HG02943 (cell line): ENCODE results near the gene ABCC8.

Source experiments
- ATAC-seq: cut with Tn5 transposase; IDR thresholded peaks from one replicate; pipeline ENCODE4 v1.9.1; 2021; ENCODE audit warnings: mild to moderate bottlenecking, low read depth, moderate library complexity; ENCODE audit not compliant: unreplicated experiment

Gene ABCC8

DNA sequence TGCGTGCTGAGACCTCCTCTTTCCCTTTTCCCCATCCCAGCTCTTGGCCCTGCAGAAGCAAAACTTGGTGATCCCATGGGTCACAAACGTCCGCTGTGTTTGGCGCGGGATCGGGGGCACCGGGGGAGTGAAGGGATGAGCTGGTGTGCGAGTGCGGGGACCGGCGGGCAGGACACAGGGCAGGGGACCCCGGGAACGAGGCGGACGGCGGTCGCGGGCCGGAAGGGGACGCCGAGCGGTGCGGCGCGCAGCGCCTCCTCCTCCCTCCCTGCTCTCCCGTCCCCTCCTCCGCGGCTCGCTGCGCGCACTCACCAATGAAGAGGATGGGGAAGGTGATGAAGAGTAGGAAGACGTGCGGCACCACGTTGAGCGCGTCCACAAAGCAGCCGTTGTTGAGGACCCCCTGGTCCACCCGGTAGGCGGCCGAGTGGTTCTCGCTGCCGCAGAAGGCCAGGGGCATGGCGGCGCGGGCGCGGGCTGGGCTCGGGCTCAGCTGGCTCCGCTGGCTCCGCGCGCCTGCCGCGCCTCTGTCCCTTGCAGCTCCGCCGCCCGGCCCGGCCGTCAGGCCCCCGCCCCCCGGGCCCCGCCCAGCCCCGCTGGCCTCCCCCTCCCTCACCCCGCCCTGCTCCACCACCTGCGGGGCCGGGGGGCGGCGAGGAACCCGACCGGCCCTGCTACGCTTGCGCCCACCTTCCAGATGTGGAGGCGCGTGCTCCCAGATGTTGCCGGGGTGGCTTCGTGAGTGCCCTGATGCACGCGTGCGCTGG, at the start of gene ABCC8:
ABCC8 (minus strand) TSS at position 529 of the 767 bp plus-strand sequence; CDS start at position 460, 69 bp downstream.
- ATAC-seq: no peak

DNA sequence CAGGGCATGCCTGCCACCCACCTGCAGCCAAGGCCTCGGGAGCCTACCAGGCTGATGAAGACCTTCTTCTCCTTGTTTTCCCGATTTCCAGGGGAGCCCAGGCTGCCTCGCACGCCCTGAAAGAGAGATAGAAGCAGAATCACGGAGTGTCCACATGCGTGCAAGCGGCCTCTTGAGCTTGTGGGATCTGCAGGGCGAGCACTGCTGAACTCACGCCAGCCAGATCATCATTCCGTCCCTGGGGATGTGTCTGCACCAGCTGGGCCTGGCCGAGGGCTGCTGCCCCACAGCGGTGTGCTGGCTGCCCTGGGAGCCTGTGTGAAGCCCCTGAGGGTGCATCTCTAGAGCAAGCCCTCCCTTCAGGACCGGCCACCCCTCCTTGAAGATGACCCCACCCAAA, 49.7 kb upstream of the ABCC8 start:
- ATAC-seq: no peak

DNA sequence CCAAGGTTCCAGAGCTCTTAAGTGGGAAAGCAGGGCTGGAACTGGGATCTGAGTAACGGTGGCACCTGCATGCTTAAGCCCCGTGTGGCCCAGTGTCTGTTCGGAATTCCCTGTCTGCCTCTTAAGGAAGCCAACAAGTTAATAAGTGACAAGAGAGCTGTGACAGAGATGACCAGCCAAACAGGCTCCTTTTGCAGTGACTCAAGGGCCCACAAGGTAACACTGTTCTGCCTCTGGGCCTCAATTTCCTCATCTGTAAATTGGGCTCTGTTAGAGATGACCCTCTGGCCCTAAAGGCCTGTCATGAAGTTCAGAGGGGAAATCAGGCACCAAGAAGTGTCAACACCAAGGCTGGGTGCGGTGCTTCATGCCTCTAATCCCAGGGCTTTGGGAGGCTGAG, 48.9 kb upstream of the ABCC8 start:
- no peak for ATAC-seq

DNA sequence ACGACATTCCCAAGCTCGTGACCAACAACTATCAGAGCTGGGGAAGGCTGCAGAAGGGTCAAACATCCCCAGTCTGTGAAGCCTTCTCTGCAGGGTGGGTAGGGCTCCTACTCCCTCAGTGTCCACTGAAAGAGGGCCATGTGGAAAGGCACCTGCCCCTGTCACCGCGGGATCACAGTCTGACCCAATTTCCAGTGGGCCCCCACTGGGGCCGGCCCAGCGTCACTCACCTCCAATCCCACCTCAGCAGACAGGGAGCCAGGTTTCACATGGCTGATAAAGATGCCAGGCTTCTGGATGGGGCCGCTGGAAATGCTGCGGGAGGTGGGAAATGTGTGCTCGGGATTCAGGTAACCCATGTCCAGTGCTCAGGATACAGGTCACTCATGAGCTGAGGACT, 47.6 kb upstream of the ABCC8 start:
- ATAC-seq: no peak

DNA sequence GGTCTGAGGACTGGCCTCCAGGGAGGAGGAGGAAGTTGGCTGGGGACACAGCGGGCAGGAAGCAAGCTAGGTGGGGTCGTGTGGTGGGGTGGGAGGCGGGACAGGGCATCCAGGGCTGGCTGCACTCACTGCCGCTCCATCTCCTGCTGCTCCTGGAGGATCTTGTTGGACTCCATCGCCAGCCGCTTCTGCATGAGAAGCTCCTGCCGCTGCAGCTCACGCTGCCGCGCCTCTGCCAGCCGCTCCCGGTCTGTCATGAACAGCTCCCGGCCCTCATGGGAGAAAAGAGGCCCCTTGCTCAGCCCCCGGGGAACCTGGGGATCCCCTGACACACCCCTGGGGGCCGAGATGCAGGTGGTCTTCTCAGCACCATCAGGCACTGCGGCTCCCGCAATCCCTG, 46.0 kb upstream of the ABCC8 start:
- ATAC-seq: no peak

DNA sequence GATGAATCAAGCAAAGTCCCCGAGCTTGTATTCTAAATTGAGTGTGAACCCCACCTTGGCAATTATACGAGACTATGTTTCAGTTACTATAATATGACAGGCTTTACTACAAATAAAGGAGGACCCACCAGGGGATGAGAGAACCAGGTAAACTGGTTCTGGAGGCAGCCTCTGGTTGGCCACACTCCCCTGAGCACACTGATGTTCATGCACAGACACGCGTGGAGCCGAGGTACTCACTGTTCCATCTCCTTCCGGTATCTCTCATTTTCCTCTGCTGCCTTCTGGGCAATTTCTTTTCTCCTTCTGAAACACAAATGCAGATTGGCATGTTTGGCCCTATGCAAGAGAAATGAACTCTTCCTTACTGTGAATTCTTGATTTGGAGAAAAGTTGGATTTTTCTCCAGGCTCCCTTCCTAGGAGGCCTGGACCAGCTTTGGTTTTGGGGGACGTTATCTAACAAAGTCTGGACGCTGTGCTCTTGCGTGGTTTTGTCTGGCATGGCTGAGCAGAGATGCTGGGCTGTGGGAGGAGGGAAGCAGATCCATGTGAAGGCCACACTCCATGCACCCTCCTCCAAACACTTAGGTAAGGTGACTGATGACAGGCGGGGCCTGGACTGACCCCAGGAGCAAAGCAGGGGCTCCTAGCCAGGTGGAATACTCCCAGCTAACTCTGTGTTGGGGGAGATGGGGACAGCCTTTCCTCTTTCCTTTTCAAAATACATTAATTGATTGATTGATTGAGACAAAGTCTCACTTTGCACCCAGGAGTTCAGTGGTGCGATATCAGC, 44.7 kb upstream of the ABCC8 start:
- no peak for ATAC-seq

DNA sequence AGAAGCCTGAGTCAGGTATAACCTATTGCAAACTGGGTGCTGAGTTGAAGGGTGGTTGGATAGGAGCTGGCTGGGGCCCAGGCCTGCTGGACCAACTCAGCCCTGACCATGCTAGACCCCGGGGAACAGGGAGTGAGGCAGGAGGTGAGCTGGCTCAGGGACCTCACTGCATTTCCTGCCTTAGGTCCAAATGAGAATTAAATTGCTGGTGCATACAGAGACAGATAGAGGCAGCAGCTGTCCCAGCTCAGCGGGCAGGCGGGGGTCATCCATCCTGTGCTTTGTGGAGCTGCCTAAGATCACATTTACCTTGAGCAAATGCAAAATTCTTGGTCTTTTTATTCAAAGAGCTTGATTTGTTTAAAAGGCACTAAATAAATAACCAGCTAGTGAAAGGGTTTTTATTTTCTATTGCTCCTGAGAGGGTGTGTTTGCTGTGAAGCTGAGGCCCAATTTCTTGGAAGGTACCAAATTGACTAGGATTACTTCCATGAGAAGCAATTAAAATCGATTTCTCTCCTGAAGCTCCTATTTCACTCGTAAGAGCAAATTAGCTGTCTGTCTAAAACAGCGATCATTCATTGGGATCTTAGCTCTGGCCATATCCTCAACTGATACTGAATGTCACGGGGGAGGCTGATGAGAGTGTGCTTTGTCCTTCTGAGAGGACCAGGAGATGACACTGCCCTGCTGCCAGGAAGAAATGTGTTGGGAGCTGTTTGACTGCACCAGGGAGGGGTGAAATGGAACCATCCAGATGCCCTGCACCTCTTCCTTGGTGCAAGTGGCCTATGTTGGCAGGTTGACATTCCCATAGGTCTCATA, 42.6 kb upstream of the ABCC8 start:
- ATAC-seq: no peak

DNA sequence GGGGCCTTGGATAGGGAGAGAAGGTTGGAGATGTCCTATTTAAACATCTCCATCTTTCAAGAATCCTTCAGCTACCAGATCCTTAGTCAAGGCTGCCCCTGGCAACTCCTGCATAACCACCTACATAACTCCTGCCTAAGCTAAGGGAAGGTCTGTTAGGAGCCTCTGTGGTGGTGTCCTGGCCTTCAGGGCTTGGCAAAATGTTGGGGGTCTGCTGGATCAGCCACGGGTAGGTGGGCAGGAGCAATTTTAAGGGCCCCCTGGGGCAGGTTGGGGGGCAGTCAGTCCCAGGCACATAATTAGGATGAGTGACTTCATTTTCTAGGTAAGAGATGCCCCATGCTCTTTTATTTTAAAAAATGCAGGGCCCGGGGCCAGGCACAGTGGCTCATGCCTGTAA, 41.7 kb upstream of the ABCC8 start:
- ATAC-seq: no peak

DNA sequence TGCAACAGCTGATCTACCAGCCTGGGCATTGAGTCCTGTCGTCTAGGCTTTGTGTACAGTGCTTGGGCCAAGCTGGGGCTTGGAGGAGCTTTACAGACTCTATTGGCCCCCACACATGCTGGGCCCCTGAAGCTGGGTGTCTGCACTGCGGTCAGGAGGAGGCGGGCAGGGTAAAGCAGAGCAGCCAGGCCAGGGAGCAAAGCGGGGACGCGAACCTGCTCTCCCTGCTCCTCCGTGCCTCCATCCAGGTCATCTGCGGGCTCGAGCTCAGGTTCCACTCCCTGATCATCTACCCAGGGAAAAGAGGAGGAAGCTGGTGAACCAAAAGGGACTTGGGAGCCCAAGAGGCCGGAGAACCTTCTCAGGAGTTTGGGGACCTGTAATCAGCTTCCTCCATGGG, 40.5 kb upstream of the ABCC8 start:
- ATAC-seq: no peak

DNA sequence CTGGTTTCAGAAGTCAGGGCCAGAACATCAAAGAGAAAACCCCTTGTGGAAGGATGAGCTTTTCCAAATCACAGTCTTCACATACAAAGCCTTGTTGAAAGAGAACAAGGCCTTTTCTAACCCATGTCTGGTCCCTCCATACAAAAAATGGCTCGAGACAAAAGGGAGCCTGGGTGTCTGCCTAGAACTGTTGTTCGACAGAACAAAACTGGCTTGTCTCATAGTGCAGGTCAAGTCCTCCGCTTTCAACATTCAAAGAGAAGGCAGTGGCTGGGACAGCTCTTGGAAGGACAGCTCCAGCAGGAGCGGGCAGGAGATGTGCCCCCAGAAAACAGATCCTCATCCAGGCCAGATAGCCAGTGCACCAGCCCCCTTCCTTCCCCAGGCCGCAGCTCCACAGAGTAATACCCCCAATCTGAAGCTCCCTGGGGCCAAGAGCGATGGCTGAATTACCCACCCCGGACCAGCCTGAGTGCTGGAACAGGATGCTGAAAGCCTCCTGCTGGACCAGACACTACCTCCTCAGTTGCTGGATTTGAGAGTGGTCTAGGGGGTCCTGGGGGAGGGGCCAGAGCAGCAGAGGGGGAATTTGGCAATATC, 40.0 kb upstream of the ABCC8 start:
- ATAC-seq: no peak

DNA sequence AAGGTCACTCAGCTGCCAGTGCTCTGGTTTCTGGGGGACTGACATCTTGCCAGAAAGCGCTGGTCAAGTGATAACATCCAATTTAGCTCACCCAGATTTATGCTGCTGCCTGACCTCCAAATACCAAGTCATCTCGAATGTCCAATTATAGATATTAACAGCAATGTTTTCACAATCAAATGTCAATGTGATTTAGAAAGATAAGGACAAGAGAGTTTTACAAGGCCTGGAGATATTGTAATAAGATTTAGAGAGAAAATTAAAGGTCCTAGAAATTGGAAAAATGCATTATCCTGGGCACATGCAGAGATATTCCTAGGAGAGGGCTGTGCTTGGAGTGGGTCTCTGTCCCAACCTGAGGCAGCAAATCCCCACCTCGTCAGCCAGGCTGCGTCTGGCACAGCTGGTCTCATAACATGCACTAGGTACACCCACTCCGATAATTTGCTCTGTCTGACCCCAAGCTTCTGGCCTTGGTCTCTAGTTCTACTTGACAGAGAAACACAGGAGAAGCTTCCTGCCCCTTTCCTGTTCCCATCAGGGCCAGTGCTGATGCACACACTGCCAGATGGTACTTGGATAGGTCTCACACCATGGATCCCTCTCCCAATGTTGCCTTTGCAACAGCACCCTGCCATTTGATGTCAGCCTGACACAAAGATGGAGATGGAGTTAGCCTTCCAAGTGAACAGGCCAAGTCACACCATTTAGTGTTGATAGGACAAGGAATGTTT, 39.0 kb upstream of the ABCC8 start:
- ATAC-seq: no peak

DNA sequence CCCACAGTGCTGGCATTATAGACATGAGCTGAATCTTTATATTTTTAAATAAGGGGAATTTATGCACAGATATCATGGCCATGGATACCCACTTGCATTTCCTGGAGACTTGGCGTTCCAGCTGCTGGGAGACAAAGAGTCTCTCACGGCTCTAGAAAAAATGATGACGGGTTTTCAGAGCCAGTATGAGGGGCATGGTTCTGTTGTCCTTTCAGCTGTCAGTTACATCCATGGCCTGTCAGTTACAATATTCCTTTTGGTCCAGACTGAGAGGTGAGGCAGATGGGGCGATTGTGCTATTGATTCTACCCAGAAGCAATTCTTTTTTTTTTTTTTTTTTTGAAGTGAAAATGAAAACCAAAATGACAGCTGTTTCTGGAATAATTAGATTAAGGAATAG, 37.8 kb upstream of the ABCC8 start:
- ATAC-seq: no peak

DNA sequence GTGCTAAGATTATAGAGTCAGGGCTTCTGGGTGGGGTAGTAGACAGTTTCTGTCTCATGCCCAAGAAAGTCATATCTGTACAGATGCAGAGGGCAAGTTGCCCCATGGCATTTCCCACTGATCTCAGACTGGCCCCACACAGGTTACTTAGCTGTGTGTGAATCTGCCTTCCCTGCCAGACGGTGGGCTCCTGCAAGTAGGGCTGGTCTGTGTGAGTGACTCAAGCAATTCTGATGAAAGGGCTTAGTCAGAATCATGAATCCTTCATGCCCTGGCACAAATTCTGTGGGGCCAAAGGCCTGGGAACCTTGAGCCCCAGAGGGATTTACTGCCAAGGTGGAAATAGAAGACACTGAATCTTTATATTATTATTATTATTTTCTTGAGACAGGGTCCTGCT, 37.2 kb upstream of the ABCC8 start:
- no peak for ATAC-seq

DNA sequence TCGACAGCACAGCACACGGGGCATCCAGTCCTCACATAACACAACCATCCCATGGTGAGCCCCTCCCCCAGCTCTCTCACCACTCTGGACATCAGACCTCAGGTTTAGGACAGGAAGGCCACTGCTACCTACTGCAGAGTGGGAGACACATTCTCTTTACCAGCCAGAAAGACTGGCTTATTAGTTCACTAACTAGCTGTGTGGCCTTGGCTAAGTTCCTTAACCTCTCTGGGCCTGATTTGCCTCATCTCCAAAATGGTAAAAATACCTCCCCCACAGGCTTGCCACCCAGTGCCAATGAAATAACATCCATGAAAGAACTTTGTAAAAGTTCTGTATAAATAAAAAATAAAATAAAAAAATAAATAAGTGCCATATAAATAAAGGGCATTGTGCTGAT, 35.5 kb upstream of the ABCC8 start:
- no peak for ATAC-seq

DNA sequence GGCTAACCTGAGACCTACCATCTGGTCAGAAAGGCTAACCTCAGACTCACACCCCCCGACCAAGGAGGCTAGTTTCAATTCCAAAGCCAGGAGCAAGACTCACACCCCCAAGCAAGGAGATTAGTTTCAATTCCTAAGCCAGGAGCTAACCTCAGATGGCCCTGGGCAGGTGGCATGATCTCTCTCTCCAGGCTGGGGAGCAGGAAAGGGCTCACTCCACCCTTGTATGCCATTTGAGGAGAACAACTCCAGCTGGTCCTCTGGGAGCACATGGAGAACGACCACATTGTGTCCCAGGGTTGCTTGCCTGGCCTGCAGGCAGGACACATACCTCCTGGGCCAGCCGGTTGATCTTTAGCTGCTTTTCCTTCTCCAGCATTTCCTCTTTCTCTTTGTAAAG, 34.9 kb upstream of the ABCC8 start:
- no peak for ATAC-seq

DNA sequence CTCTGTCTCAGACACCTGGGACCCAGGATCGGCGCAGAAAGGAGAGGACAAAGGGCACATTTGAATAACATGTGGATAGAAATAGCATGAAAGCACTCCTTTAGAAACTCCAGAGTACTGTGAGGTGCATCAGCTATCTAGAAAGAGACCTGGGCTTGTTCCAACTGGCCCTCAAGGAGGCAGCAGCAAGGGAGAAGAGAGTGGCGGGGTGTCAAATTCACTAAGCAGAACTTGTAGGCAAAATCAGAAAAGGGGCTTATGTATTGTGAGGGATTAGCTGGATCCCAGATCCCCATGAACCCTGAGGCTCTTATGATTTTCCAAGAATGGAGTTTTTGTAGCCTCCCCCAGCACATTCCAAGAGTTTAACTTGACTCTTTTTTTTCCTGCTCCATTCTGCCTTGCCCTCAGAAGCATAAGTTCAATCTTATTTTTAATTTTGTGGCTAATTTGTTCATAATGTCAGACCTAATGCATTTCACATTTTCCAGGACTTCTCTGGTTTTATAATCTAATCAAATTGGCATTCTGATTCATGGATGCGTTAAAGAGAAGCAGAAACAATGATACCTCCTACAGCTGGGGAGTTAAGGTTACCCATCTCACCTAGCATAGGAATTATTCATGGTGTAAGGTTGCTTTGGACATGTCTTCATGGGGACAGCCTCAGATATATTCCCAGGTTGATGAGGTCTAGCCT, 34.0 kb upstream of the ABCC8 start:
- no peak for ATAC-seq

DNA sequence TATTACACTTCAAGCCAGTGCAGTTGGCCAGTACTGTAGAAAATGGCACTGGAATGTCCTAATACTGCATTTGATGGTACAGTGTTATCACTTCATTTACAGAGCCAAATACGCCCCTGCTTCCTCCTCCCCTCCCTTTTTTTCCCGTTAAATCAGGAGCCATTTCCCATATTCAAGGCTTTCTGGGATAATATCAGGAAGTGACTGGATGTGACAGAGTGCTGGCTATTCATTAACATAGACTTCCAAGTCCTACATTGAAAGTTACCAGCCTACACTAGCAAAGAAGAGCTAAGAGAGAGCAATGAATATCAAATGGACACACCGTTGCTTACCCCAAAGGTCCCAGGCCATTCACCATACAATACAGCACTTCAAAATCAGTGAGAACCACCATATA, 32.1 kb upstream of the ABCC8 start:
- no peak for ATAC-seq

DNA sequence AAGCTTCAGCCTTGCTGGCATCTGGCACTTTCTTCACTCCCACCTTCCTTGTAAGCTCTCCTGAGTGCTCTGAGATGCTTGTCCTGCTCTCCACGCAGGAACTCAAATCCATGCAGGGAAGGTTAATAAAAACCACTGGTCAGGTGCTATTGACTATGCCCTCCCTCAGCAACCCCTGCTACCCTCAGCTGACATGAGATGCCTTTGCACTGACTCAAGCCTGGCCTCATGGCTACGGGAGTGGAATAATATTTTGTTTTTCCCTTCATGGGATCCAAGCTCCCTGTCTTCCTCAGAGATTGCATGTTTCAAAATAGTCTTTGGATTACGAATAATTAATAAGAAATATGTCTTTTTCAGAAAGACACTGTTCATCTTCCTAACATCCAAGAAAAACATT, 31.7 kb upstream of the ABCC8 start:
- no peak for ATAC-seq

DNA sequence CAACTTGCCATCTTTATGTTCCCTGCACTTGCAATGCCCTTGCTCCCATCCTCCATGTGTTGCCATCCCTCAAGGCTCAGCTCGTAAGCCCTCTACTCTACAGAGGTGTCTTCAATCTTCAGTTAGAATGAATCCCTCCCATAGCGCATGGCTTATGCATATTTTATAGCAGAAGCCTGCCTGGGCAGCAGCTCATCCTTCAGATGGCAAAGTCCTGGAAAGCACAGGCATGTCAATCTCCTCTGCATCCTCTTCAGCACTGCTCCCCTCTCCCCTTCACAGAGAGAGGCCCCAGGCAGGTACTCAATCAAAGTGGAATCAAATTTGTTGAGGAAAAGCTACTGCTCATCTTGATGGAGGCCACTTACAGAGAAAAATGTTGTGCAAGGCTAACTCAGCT, 31.1 kb upstream of the ABCC8 start:
- no peak for ATAC-seq

DNA sequence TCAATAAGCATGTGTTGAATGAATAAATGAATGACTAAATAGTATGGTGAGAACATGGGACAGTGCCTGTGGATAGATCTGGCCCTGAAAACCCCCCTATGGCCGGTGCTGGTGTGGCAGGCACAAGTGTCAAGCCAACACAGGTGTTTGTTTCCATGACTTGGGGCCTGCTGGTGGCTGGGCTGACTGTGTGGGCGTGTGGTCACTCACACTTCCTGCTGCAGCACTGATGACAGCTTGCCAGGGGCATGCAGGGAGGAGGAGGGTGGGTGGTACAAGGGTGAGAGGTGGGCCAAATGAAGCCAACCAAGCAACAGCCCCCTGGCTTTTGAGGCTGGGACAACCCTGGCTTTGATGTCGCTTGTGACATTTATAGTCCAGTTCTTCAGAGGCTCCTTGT, 30.3 kb upstream of the ABCC8 start:
- no peak for ATAC-seq
